ENCODE data around the gene TM9SF4.

Gene TM9SF4

DNA sequence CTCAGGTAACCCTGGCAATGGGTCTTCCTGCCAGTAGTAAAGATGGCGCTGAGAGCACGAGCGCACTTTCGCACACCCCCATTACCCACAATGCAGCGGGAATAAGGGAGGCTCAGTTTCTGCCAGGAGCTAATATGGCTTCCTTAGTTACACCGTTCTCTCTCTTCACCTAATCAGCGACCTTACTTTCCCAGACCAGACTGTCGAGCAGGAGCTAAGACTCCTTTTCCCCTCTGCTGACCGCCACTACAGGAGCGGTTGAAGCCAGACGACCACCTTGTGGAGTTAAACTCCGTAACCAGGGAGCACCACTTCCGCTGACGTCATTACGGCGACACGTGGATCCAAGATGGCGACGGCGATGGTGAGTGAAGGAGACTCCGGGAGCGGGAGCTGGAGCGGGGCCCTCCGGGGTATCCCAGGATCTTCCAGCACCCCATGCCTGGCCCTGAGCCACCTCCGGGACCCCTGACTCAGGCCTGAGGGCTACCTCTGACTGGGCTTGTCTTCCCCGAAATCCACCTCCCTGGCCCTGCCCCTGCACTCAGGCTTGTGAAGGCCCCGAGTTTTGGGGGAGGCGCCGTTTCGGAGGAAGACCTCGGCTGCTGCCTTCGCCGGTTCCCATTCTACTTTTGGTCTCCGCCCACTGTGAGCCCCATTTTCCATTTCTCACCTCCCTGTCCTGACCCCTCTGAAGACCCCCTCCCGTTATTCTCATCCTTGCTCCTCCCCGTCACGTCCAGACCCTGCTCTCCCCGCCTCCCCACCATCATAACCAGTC is at the start of gene TM9SF4:
TM9SF4 (plus strand) TSS at position 323 of the 781 bp plus-strand sequence; CDS start at position 350, 27 bp downstream.
- DNase-seq (ENCODE audit: low read depth) = peak; percentile 82

DNA sequence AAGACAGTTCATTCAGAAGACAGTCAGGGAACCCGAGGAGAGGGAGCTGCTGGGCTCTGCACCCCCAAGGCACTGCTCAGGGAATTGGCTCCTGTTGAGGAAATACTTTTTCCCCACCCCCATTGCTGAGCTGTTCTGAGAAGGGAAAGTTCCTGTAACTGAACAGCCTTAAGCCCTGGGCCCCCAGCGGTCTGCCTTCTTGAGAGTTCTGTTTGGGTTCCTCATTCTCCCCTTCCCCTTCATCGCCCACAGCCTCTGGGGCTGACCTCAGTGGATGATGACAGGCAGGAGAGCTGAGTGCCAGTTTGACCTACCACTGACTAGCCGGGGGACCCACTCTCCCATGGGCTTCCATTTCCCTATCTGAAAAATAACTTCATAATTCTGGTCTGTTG is 46.7 kb upstream of the TM9SF4 start:
- no peak for DNase-seq (ENCODE audit: low read depth)

DNA sequence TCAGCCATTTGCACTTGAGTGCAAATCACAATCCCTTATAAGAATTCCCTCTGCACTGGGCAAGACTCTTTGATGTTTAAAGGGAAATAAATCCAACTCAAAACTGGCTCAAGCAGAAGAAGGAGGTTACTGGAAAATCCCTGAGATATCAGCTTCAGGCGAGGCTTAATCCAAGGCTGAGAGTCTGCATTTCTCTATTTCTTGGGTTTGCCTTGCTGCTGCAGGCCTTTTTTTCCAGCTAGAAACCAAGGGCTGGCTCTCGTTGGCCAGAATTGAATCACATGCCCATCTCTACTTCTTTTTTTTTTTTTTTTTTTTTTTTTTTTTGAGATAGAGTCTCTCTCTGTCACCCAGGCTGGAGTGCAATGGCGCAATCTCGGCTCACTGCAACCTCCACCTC is 45.8 kb upstream of the TM9SF4 start:
- no peak for DNase-seq (ENCODE audit: low read depth)

DNA sequence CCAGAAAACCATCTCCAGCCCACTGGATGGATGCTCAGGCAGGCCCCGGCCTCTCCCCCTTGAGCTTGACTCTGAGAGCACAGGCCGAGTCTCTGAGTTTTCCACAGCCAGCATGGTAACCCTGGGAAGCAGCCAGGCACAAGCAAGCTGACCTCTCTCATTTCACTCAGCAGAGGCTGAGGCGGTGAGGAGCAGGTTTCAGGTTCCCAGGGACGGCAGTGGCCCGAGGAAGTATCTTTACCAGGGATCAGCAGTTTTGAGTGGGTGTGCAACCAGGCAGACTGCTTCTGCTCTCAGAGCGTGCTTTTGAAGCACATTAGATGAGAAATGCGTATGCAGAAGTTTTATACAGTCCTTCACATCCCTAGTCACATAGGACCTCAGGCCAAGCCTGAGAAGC is 44.8 kb upstream of the TM9SF4 start:
- DNase-seq (ENCODE audit: low read depth) = no peak

DNA sequence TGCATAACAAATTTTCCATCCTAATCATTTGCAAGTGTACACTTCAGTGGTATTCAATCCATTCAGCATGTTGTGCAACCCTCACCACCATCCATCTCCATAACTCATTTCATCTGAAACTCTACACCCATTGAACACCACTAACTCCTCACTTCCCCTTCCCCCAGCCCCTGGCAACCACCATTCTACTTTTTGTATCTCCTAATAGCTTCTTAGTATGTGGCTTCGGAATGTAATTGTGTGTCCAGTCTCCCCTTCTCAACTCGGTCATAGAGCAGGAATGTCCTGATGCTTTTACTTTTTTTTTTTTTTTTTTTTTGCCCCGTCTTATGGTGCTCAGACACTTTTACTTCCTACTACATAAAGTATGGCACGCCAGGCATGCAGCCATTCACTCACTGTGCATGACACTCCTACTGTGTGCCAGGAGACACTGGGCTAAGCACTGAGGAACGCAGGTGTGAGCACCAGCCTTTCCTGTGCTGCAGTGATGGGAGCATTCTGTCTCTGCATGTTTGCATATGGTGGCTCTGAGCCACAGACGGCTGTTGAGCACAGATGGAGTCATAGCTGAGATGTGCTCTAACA is 42.2 kb upstream of the TM9SF4 start:
- DNase-seq (ENCODE audit: low read depth) = peak; percentile 65

- no peak for DNase-seq (ENCODE audit: low read depth)
These were observed 41.3 kb upstream of the TM9SF4 start for GRCh38 chr20:32068174-32068573.

- DNase-seq (ENCODE audit: low read depth) = no peak
These were observed 39.8 kb upstream of the TM9SF4 start for GRCh38 chr20:32069711-32070110.

- DNase-seq (ENCODE audit: low read depth) = no peak
These were observed 39.2 kb upstream of the TM9SF4 start for GRCh38 chr20:32070282-32070681.

DNA sequence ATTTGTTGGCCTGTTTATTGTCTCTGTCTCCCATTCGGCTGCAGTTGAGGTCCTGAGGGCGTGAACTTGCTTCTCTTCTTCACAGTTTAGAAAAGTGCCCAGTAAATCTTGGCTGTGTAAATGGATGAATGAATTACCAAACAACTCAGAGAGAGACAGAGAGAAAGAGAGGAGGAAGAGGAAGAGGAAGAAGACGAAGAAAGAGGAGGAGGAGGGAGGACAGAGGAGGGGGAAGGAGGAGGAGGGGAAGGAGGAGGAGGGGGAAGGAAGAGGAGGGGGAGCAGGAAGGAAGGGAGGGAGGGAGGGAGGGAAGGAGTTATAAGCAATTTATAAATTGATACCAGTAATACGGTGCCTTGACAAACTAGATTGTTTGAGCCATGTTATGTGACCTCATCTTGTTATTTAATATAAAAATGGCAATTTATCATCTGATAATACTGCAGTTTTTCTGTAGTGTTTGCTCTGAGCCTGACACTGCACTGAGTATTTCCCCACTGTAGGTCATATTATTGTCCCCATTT is 38.8 kb upstream of the TM9SF4 start:
- DNase-seq (ENCODE audit: low read depth) = no peak

DNA sequence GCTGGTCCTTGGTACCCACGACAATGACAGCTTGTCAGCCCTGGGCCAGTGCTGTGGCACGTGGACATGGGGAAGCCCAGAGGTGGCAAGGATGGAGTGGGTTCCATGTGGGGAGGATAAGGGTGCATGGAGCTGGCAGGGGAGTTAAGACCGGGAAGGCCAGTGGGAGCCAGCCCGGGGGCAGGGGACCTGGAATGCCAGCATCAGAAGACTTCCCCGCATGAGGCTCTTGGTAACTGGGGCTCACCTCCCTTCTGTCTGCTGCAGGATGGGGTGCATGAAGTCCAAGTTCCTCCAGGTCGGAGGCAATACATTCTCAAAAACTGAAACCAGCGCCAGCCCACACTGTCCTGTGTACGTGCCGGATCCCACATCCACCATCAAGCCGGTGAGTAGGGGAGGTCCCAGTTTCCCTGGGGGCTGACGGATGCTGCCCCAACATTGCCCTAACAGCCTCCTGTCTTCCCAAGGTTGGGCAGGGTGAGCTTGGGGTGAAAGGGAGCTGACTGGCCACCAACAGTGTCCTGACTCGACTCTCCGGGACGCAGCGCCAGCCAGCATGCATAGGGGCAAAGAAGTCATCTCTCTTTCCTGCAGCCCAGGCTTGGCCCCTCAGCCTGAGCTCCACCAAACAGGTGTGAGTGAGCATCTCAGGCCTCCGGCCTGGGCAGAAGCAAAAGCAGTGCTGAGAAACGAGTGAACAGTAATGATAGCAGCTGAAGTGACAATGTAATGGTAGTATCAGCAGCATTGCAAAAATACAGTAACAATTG is 37.9 kb upstream of the TM9SF4 start:
- DNase-seq (ENCODE audit: low read depth) = no peak

- DNase-seq (ENCODE audit: low read depth) = no peak
These were observed 37.3 kb upstream of the TM9SF4 start for GRCh38 chr20:32072168-32072750.

- DNase-seq (ENCODE audit: low read depth) = no peak
These were observed 34.0 kb upstream of the TM9SF4 start for GRCh38 chr20:32075534-32075933.

DNA sequence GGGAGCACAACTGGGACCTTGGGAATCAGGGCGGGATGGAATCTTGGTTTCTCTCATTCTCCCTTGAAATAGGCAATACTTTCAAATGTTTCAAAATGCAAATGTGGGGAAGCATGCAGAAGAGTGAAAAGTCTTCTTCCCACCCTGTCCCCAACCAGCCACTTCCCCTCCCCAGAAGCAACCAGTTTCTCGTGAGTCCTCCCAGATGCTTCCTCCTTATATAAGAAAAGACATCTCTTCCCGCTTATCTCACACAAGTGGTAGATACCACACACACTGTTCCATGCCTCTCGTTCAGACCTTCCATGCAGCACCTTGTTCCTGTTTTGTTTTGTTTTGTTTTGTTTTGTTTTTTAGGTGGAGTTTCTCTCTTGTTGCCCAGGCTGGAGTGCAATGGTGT is 32.3 kb upstream of the TM9SF4 start:
- DNase-seq (ENCODE audit: low read depth) = no peak

- DNase-seq (ENCODE audit: low read depth) = no peak
These were observed 31.2 kb upstream of the TM9SF4 start for GRCh38 chr20:32078322-32078721.

- DNase-seq (ENCODE audit: low read depth) = no peak
These were observed 30.7 kb upstream of the TM9SF4 start for GRCh38 chr20:32078791-32079190.

DNA sequence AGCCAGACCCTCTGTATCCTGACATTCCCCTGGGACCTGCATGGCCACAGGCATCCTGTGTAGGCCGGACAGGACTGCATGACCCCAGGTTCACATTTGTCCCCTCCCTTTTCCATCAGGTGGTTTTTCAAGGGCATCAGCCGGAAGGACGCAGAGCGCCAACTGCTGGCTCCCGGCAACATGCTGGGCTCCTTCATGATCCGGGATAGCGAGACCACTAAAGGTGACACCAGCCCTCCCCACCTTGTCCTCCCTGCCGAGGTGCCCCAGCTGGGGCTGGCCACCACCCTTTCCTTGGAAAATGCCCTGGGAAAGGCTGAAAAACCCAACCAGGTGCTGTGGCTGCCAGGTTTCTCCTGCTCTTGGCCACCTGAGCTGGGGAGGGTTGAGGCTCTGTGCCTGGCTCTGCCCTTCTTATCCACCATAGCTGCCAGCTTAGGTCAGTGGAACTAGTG is 29.8 kb upstream of the TM9SF4 start:
- DNase-seq (ENCODE audit: low read depth) = no peak

GRCh38 chr20:32080783-32081182 is 28.7 kb upstream of the TM9SF4 start:
- no peak for DNase-seq (ENCODE audit: low read depth)

DNA sequence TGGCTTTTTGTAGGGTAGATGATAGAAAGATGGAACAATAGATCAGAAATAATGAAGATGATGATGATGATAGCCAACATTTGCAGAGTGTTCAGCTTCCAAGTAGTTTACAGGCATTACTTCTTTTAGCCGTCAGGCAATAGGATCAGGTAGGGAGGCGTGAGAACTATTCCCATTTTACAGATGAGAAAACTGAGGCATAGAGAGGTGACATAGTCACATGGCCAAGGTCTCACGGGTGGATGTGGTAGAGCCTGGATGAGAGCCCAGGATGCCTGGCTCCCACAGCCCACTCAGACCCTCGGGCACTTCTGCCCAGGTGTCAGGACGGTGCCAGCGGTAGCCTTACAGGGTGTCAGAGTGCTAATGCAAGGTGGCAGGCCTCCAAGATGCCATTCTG is 26.0 kb upstream of the TM9SF4 start:
- DNase-seq (ENCODE audit: low read depth) = no peak

- no peak for DNase-seq (ENCODE audit: low read depth)
These were observed 22.4 kb upstream of the TM9SF4 start for GRCh38 chr20:32087070-32087469.

DNA sequence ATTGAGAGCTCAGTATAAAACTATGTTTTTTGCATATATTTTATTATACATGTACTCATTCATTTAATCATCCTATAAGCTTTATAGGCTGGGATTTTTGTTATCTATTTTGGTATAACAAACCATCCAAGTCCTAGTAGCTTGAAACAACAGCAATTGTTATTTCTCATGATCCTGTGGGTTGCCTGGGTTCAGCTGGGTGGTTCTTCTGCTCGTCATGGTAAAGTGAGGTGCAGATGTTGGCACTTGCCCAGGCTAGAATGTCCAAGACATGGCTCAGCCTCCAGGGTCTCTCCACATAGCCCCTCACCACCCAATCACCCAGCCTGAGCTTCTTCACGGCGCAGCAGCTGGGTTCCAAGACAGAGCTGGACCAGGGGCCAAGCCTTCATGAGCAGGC is 20.8 kb upstream of the TM9SF4 start:
- no peak for DNase-seq (ENCODE audit: low read depth)

DNA sequence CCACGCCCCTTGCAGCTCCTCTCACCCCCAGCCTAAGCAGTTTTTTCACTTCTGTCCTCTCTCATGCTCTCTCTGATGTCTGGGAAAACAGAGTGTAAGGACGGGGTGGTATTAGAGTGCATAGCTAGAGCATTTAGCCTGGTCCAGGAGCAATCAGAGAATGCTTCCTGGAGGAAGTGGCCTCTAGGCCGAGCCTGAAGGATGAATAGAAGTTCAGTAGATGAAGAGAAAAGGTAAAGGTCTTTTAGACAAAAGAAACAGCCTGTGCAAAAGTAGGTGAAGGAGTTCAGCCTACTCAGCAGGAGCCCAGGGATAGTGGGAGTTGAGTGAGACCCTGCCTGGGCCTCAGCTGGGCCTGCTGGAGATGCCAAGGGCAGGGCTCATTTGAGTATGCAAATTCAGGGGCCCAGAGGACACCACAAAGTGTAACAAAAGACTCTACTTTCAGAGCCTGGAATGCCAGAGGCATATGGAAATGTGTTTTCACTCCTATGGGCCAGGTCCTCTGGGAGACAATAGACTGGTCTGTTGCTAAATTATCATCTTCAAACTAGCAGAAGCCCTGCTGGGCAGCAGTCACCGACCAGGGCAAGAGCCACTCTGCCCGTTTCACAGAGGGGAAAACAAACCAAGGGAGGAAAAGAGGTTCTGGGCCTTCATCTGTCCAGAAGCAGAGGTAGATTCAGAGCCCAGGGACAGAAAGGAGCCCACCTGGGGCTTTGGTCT is 19.7 kb upstream of the TM9SF4 start:
- no peak for DNase-seq (ENCODE audit: low read depth)

- peak; percentile 66 for DNase-seq (ENCODE audit: low read depth)
These were observed 17.6 kb upstream of the TM9SF4 start for GRCh38 chr20:32091888-32092346.
